GM18520 (cell line): ENCODE results near the gene TREX2.

Experiments
- ATAC-seq: cut with Tn5 transposase; IDR thresholded peaks from one replicate; pipeline ENCODE4 v1.9.1; 2021; ENCODE audit not compliant: unreplicated experiment

TREX2 gene

DNA sequence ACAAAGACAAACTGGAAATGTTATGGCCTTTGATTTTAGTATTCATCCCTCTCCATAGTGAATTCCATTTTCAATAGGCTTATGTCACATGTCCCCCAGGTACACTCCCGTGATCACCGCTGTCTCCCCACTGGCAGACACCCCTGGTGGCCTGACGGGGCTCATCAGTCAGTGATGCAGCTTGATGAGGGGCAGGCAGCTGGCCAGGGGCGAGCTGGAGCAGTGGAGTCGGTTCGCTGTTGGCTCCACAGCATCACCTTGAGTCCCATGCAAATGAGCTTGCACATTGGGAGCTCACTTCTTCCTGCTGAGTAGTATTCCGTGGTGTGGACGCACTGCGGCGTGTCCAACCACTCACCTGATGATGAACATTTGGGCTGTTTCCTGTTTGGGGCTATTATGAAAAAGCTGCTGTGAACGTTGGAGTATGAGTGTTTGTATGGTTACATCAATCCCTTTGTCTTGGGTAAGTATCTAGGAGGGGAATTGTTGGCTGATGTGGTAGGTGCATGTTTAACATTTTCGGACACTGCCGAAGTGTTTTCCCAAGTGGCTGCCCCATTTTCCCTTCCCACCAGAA, 5.2 kb downstream of the TREX2 start:
- ATAC-seq, result no peak

DNA sequence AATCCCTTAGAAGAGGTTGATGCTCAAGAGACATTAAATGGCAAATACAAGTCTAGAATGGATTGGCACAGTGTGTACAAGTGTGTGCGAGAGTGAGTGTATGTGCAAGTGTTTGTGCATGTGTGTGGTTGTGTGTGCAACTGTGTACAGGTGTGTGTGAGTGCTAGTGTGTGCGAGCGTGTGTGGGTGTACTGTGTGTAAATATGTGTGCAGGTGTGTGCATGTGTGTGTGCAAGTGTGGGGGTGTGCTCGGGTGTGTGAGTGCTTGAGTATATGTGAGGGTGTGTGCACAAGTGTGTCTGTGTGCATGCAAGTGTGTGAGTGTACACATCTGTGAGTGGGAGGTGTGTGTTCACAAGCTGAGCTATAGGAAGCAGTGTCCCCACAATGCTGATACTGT, 5.9 kb downstream of the TREX2 start:
- no peak for ATAC-seq

DNA sequence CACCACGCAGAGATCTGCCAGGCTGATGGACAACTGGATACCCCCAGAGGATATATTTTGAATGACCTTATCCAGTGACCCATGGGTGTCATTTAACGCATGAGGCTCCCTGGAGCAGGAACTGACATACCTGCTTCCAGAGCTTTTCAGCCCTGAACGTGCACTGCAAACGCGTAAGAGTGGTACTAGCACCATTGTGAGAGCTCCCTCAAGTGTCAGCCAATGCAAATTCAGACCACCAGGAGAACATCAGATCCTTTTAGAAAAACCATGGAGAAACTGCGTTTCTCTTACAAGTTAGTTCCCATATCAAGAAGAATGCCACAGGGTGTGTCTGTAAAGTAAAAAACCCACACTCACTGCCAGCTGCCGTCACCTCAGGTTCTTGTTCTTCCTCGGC, 7.3 kb downstream of the TREX2 start:
- ATAC-seq, result no peak

DNA sequence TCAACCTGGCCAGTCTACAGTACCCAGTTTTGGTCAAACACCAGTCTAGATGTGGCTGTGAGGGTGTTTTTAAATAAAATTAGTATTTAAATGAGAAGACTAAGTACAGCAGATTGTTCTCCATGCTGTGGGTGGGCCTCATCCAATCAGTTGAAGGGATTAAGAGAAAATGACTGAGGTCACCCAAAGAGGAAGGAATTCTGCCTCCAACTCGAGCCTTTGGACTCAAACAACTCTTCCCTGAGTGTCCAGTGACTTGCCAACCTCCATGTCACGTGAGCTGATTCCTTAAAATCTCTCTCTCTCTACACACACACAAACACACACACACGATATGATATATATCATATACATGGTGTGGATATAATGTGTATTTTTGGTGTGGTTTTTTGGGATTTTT, 10.0 kb downstream of the TREX2 start:
- no peak for ATAC-seq

DNA sequence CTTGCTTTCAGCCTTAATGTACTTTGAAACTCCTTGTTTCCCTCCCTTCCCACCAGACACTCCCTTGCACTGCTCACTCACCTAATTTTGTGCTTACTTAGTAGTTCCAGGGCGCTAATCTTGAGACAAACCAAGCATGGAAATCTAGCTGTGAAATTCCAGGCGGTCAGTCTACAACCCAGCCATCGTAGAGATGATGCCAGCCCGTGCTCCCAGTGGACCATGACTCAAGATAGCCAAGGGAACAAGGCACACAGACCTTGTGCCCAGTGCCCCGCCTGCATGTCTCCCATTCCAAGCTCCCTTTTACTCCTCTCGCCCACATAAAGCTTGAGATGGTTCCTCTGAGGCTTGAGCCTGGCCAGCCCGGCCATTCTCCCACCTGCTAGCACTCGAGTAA, 11.1 kb downstream of the TREX2 start:
- ATAC-seq, result no peak

DNA sequence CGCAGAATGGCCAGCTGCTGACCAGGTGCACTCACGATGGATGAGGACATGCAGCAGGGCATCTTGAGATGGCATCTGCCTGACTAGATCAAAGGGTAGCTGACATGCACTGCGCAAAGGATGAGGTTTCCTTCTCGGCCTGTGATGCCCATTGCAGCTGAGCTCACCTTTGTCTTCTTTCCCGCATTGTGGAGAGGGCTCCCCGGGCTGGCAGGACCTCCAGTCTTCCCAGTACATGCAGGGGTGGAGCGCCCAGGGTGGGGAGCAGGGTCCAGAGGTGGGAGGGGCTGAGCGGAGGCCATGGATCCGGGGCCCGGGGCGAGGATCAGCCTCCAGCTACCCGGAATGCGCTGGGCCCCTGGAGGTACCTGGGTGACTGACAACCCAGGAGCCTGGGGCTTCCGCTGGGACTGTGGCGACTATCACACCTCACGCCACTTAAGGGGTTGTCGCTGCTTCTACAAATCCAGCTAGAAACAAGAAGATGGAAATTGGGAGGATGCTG, 12.0 kb downstream of the TREX2 start:
- ATAC-seq, result no peak

DNA sequence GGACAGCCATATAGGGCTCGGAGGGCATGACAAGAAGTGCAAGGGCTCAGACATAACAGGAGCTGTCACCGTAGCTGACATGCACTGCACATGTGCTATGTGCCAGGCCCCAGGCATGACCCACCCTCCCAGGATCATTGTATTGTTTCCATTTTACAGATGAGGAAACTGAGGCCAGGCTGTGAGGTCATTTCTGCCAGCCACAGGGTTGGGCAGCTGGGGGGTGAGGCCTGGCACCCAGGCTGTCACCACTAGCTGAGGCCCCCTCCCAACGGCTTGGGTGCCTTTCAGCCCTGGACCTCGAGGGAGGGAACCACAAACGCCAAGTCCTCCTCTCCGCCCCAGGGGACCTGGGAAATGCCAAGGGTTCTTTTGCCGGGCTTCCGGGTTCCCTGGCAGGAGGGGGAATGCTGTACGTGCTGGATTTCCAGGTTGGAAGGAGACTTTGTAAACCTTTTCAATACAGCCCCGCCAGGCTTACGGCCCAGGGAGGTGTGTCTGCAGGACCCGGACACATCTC, 12.6 kb downstream of the TREX2 start:
- no peak for ATAC-seq

DNA sequence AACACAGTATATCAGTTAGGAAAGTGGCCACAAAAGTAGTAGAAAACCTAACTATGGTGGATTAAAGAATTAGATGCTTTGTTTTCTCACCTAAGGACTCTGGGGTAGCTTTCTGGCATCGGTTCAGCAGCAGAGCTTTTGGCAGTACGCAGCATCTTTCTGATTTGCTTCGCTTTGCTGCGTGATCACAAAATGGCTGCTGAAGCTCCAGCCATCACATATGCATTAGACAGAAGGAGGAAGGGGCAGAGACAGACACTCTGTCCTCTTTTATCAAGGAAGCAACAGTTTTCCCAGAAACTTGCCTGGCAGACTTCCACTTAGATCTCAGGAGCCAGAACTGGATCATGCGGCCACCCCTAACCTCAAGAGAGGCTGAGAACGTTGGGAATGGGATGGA, 15.1 kb downstream of the TREX2 start:
- no peak for ATAC-seq

DNA sequence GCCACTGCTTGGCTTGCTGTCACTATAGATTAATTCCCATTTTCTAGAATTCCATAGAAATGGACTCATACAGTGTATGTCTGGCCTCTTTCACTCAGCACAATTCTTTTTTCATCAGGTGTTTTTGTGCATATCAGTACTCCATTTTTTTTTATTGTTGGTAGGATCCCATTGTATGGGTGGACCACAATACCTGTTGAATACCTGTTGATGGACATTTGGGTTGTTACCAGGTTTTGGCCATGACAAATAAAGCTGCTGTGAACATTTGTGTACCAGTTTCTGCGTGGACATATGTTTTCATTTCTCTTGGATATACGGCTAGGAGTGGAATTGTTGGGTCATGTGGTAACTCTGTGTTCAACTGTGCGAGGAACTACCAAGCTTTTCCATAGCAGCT, 19.7 kb downstream of the TREX2 start:
- ATAC-seq, result no peak

DNA sequence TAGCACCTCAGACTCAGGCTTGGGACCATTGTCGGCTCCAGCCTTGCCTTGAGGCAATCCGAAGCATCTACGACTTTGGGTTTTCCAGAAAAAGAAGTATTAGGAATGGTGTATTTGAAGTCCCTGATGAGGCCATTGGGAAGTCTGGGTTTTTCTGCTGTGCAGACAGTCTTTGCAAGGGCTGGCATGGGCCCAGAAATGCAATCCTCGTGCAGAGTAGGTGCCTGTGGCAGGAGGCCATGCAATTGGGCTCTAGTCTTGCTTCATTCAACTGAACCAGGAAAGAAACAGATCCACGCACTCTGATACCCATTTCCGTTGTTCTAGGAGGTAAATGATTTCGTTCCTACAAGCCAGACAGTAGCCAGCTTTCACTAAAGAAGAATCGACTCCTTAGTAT, 22.2 kb downstream of the TREX2 start:
- ATAC-seq, result no peak

DNA sequence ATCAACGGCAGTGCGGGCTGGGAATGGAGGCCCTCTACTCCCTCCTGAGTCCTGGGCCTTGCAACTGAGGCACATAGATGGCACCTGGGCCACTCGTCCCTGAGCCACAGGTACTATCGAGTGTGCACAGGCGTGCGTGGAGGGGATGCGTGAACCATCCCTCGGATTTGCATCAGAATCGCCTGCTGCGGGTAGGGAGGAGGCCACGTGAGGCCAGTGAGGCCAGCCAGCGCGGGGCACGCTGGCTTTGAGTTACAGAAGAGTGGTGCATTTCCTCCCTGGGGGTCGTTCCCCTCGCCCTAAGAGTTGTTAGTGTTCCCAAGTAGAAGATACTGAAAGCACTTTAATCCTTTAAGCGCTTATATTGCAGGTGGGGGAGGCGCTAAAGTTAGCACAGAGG, 24.0 kb downstream of the TREX2 start:
- no peak for ATAC-seq

DNA sequence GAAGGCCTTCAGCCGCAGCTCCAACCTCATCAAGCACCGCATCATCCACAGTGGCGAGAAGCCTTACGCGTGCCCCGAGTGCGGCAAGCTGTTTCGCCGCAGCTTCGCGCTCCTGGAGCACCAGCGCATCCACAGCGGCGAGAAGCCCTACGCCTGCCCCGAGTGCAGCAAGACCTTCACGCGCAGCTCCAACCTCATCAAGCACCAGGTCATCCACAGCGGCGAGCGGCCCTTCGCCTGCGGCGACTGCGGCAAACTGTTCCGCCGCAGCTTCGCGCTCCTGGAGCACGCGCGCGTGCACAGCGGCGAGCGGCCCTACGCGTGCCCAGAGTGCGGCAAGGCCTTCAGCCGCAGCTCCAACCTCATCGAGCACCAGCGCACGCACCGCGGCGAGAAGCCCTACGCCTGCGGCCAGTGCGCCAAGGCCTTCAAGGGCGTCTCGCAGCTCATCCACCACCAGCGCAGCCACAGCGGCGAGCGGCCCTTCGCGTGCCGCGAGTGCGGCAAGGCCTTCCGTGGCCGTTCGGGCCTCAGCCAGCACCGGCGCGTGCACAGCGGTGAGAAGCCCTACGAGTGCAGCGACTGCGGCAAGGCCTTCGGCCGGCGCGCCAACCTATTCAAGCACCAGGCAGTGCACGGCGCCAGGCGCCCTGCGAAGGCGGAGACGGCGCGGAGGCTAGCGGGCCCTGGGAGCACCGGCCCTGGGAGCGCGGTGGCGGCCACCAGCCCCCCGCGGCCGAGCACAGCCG, 24.8 kb downstream of the TREX2 start:
- no peak for ATAC-seq

DNA sequence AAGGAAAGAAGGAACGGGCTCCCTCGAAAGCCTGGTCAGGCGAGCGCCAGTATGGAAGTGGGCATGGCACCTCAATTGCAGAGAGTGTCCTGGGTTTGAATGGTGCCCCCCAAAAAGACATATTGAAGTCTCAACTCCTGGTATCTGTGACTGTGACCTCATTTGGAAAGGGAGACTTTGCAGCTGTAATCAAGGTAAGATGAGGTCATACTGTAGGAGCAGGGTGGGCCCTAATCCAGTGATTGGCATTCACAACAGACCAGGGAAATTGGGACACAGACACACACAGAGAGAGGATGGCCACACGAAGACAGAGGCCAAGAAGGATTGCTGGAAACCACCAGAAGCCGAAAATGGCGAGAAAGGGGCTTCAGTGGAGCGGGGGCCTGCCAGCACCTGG, 28.2 kb downstream of the TREX2 start:
- ATAC-seq, result no peak

DNA sequence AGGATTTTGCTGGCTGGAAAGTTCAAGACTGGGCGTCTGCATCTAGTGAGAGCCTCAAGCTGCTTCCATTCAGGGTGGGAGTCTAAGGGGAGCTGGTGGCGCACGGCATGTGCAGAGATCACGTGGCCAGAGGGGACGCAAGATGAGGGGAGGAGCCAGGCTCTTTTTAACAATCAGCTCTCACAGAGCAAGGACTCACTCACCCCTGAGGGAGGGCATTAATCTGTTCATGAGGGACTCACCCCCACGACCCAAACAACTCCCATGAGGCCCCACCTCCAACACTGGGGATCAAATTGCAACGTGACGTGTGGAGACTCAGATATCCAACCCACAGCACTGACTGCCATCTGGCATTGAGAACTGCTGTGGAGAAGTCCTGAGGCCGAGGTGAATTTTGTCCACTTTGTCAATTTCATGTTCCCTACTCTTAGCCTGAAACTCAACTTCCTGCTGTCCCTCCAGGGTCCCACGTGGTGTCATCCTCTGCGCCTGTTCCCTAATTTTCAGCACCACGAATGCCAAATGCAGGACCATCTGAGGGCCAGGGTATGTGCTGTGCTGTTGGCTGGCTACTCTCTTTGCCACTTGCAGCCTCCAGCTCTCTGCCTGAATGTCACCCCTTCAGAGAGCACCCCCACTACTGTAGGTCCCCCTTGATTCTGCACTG, 28.9 kb downstream of the TREX2 start:
- ATAC-seq, result no peak

DNA sequence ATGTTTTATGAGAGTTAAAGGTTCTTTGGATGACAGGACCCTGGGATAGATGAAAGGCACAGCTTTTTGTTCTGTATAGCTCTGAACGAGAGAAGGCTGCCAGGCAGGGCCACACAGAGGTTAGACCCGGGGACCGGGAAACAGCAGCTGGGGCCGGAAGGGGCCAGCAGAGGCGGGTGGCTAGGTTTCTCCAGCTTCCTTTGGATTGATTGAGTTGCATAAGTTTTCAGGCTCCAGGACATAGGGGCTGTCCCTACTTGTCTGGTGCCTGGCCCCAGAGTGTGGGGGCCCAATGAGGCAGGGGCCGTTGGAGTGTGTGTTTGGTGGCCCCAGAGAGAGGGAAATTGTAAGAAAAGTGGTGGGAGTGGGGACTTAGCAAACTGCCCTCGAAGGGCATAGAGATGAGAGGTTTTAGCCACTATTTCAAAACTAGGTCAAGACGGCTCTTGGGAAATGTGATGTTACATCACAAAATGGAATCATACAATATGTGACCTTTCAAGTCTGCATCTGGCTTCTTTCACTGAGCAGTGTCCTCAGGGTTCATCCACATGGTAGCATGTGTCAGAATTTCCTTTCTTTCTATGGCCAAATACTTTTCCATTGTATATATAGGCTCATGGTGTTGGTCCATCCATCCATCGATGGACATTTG, 30.9 kb downstream of the TREX2 start:
- no peak for ATAC-seq

DNA sequence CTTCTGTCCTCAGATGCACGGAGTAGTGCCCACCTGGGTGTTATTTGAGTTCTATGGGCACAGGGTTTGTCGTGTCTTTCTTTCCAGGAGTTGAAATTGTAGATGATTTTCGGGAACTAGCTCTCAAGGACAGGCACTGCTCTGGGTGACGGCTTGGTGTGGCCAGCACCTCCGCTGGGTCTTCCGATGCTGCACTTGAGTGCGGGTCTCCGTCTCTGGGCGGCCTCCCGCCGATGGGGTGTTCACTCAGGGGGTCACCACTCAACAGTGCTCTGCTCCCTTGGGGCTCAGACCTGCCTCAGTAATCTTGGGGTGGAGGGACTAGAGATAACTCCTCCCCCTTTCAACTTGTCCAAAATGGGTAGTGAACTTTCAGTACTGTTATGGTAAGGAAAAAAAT, 32.1 kb downstream of the TREX2 start:
- ATAC-seq, result no peak

DNA sequence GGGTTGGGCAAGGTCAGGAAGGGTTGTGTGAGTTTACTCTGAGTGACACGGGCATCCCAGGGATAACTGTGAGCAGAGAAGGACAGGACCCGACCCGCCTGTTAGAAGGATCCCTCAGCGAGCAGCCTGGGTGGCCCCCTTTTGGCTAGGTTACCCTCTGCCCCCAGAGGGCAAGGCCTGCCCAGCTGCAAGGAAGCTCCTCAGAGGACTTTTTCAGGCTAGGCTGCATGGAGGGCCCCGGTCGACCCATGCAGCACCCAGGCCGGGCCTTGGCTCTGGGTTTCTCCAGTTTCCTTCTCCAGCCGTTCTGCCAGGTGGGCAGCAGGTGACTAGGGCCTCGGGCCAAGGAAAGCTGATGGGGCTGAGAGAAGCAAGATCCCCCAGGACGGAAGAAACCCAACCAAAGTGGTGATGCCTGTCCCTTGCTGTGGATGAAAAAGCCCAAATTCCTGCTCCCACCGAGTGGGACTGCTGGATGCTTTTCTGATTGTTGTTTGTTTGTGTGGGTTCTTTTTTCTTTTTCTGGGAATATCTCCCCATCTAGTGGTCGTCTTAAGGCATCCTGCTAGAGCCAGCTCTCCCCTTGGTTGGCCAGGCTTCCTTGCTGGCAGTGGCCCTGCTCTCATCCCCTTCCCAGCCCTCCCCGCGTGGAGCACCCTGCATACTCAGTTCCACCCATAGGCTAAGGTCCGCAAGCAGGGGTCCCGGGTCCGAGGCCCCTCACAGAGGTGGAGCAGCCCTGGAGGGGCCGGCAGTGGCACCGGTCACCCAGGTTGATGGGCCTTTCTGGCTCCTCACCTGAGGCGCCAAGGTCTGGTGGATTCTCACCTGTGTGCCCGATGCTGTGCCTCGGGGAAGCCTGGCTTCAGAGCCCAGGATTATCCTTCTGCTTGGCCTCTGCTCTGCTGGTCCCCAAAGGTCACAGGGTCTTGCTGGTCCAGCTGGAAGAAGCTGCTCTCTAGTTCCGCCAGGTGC, 32.8 kb downstream of the TREX2 start:
- ATAC-seq, result no peak

DNA sequence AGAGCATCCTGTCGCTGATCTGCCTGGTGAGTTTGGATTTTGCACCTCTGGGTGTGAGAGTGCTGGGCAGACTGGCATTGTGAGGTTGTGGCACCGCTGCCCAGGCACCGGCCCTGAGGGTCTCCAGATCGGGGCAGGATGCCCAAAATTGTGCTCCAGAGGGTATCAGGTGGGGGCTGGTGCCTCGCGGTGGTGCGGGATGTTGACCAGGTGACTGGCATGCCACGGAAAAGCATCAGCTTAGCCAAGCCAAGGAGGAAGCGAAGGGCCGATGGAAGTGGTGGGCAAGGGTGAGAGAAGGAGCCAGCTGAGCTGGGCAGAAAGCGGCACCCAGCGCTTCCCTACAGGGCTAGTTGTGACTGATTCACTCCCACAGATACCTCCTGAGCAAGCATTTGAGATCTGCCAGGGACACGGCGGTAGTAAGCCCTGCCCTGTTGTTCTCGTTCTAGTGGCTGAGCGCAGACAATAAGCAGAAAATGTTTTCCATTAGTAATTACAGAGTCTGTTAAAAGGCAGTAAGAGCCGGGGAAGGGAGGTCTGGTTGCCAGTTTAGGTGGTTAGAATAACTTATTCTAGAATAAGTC, 33.8 kb downstream of the TREX2 start:
- ATAC-seq, result no peak

DNA sequence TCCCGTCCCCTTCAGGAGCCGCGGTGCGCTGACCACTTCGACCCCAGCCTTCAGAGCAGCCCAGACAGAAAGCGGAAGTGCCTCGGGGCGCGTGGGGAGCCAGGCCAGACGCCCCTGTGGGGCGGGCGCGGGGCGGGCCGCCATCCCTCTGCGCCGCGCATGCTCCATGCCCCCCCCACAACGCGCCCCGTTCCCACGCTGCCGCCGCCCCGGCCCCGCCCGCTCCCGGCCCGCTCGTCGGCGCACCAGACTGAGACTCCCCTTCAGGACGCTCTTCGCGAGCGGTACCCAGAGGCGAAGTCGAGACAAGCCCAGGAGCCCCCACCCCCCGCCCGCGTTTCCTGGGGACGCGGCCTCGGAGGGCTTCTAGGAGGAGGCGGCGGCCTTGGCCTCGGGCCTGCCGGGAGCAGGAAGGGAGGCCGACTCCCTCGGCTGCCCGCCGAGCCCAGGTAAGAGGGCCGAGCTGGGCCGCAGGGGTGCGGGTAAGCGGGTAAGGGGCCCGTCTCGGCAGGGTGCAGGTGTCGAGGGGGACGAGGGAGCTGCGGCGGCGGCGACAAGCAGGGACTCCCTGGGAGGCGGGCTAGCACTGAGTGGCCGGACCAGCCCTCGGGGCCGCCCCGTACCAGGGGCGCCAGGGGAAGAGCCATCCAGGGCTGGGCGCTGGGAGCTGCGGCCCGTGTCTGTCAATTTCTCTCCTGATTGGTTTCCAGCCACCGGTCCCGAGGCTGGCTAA, 34.4 kb downstream of the TREX2 start, which contains the start of gene ZFP92:
ZFP92 (plus strand) TSS at position 218 of the 733 bp plus-strand sequence. CDS start 6,851 bp downstream, outside the sequence.
- ATAC-seq, result no peak
